PC-3 (cell line): ENCODE results near the gene KDM4F. TPM values are rescaled to one million over a fixed set of nuclear protein-coding genes. Genes with fewer than 3 reads are reported as not detected.

Source experiments
- ATAC-seq: fragments of 200-7000 bp; cut with Tn5 transposase; 2 replicates; pipeline ENCODE4 v1.9.1; 2020; ENCODE audit warnings: mild to moderate bottlenecking, moderate library complexity
- BruUV-seq: library from RNA; stranded (reverse); fragments of 400-500 nt; replicated peaks from 2 replicates; lab custom pipeline; 2021; lab: Mats Ljungman, UMichigan
- CTCF ChIA-PET: fragments of 300-600 bp; sonication (Branson Sonifier 250); formaldehyde crosslinking; loops from one replicate; lab custom pipeline; 2022; ENCODE audit warnings: antibody characterized with exemption; lab: Charles Lee
- POLR2A ChIA-PET: fragments of 300-600 bp; sonication (Branson Sonifier 250); formaldehyde crosslinking; loops from one replicate; lab custom pipeline; 2022; ENCODE audit warnings: antibody characterized with exemption; ENCODE audit not compliant: unreplicated experiment; lab: Charles Lee
- DNase-seq: peaks from one replicate; pipeline ENCODE4 v3.0.0-alpha.2; 2015
- H2AFZ ChIP-seq: fragments of 300-600 bp; sonication (generic); 2 replicates; pipeline ENCODE4 v1.6.0; 2016; ENCODE audit warnings: antibody characterized with exemption, low read length
- H3F3A ChIP-seq: fragments of 300-600 bp; sonication (generic); one replicate; pipeline ENCODE4 v1.6.0; 2017; ENCODE audit warnings: antibody characterized with exemption, low read length, control low read depth, mild to moderate bottlenecking; ENCODE audit not compliant: unreplicated experiment
- H3K27ac ChIP-seq: fragments of 300-600 bp; sonication (generic); 2 replicates; pipeline ENCODE4 v1.5.1; 2016; ENCODE audit warnings: mild to moderate bottlenecking, low read length
- H3K27me3 ChIP-seq: fragments of 300-600 bp; sonication (generic); 2 replicates; pipeline ENCODE4 v1.6.1; 2016; ENCODE audit warnings: low read length, mixed read lengths
- H3K36me3 ChIP-seq: fragments of 300-600 bp; sonication (generic); 2 replicates; pipeline ENCODE4 v1.6.1; 2016; ENCODE audit warnings: low read depth, mixed run types, low read length, mixed read lengths
- H3K4me1 ChIP-seq: fragments of 300-600 bp; sonication (generic); 2 replicates; pipeline ENCODE4 v1.5.1; 2016; ENCODE audit warnings: low read length; ENCODE audit not compliant: insufficient read depth
- H3K4me2 ChIP-seq: fragments of 300-600 bp; sonication (generic); 2 replicates; pipeline ENCODE4 v1.6.0; 2016; ENCODE audit warnings: low read length
- H3K4me3 ChIP-seq: fragments of 300-600 bp; sonication (generic); 2 replicates; pipeline ENCODE4 v1.5.1; 2016; ENCODE audit warnings: mild to moderate bottlenecking, low read length, mixed read lengths
- H3K79me2 ChIP-seq: fragments of 300-600 bp; sonication (generic); 2 replicates; pipeline ENCODE4 v1.6.1; 2017; ENCODE audit warnings: low read length, mixed read lengths
- H3K9ac ChIP-seq: fragments of 300-600 bp; sonication (generic); 2 replicates; pipeline ENCODE4 v1.6.0; 2016; ENCODE audit warnings: mild to moderate bottlenecking, low read length
- H3K9me2 ChIP-seq: fragments of 300-600 bp; sonication (generic); replicated peaks from 2 replicates; pipeline ENCODE4 v1.6.1; 2016; ENCODE audit warnings: mixed run types, low read length, mixed read lengths
- H3K9me3 ChIP-seq: fragments of 300-600 bp; sonication (generic); 2 replicates; pipeline ENCODE4 v1.6.1; 2016; ENCODE audit warnings: low read length, mixed read lengths
- H4K20me1 ChIP-seq: fragments of 300-600 bp; sonication (generic); 2 replicates; pipeline ENCODE4 v1.6.1; 2016; ENCODE audit warnings: low read length, mixed read lengths
- CTCF ChIP-seq: fragments of 300-600 bp; sonication (generic); conservative IDR thresholded peaks from 2 replicates; pipeline ENCODE4 v1.5.1; 2017; ENCODE audit warnings: antibody characterized with exemption, low read depth, mild to moderate bottlenecking, low read length
- EZH2 ChIP-seq: fragments of 300-600 bp; sonication (generic); IDR thresholded peaks from one replicate; pipeline ENCODE4 v1.6.1; 2017; ENCODE audit warnings: antibody characterized with exemption, mild to moderate bottlenecking, low read length; ENCODE audit not compliant: unreplicated experiment
- EZH2phosphoT487 ChIP-seq: fragments of 300-600 bp; sonication (generic); IDR thresholded peaks from 2 replicates; pipeline ENCODE4 v1.6.1; 2018; ENCODE audit warnings: mild to moderate bottlenecking, antibody characterized with exemption, low read length, borderline replicate concordance
- intact Hi-C: fragments of 100-400 bp; cut with micrococcal nuclease; formaldehyde crosslinking; loops from 2 replicates; pipeline ENCODE4 v1.9.0; 2023
- total RNA-seq: library from RNA; depleted of rRNA; stranded (reverse); fragments of >200 nt; gene quantifications from 2 replicates; pipeline ENCODE4 v1.2.3, GENCODE V29; 2014; rRNA removed

KDM4F gene
- total RNA-seq, 1 experiment from 2014 or later: not detected

DNA sequence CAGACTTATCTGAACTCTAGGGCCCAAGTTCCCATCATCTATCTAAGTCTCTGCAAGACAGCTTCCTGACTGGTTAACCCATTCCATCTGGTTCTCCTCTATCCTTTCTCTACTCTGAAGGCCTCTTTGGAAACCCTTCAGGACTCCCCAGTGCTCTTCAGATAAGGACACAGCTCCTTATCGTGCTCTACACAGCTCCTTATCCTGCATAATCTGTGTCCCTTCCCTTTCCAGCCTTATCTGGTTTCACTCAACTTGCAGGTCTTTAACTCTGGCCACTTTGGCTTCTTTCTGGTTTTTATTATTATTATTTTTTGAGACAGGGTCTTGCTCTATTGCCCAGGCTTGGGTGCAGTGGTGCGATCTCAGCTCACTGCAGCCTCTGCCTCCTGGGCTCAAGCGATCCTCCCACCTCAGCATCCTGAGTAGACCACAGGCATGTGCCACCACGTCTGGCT is 51.0 kb downstream of the KDM4F start:
- peaks cover 12% of the 10 kb centered on the region for H3K4me1 ChIP-seq
- H3K4me2 ChIP-seq: no peak overlapping the region
- POLR2A ChIA-PET: no interaction called here
- no peaks in the 10 kb centered on the region for H3K9me2 ChIP-seq
- no peak overlapping the region for H3K9ac ChIP-seq
- ATAC-seq (no peak), DNase-seq (no peak)
- no peaks in the 10 kb centered on the region for H3K36me3 ChIP-seq
- CTCF ChIA-PET: no interaction called here
- H3K27ac ChIP-seq: no peak overlapping the region
- H3K4me3 ChIP-seq: no peak overlapping the region
- no peaks in the 10 kb centered on the region for H3F3A ChIP-seq
- H3K9me3 ChIP-seq: no peaks in the 10 kb centered on the region
- no peaks in the 10 kb centered on the region for H3K27me3 ChIP-seq
- BruUV-seq: no TSS peak
- TF ChIP-seq EZH2phosphoT487: no peak
- TF ChIP-seq CTCF: no peak
- TF ChIP-seq EZH2: no peak
- H4K20me1 ChIP-seq: no peaks in the 10 kb centered on the region
- intact Hi-C loops: no loop called here
- H2AFZ ChIP-seq: no peak overlapping the region
- H3K79me2 ChIP-seq: peaks cover 9% of the 10 kb centered on the region; the same call in 1 of the 2 replicates

Other genes starting within 250 kb of the KDM4F start
- gene CWC15, start 75.9 kb upstream of the KDM4F start, total RNA-seq: 56.9 and 63.5 TPM in 2 replicates
- 2.7 and 4.1 TPM in 2 replicates for gene KDM4D, start 75.7 kb upstream of the KDM4F start, total RNA-seq
- gene KDM4E, start 24.2 kb upstream of the KDM4F start, total RNA-seq: not detected in 2 replicates
- 17.2 and 20.4 TPM in 2 replicates for gene SRSF8, start 17.5 kb downstream of the KDM4F start, total RNA-seq
- gene ENDOD1, start 40.4 kb downstream of the KDM4F start, total RNA-seq: 28.5 and 32.1 TPM in 2 replicates
- gene SESN3, start 181.8 kb downstream of the KDM4F start, total RNA-seq: 0.23 and 0.55 TPM in 2 replicates